22Rv1 (cell line): ENCODE measurements around the gene CILP.

Experiments
- ZFX ChIP-seq: fragments of 450-650 bp; IDR thresholded peaks from 2 replicates; pipeline ENCODE4 v1.6.1; 2017; ENCODE audit warnings: antibody characterized with exemption, borderline replicate concordance
- TF ChIP-seq, protein P1 (sequence below): fragments of 450-650 bp; IDR thresholded peaks from 2 replicates; pipeline ENCODE4 v1.5.1; 2017; ENCODE audit warnings: mild to moderate bottlenecking

DNA sequence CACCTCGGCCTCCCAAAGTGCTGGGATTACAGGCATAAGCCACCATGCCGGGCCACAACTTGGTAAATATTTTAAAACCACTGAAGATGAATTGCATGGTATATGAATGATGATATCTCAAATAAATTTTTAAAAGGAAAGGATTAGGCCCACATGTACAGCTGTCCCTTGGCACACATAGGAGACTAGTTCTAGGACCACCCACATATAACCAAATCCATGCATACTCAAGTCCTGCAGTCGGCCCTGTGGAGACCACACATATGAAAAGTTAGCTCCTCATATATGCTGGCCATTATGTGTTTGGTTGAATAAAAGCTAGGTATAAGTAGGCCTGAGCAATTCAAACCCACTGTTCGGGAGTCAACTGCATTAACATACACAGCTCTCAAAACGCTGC is 36.8 kb downstream of the CILP start:
- TF ChIP-seq, protein P1, sequence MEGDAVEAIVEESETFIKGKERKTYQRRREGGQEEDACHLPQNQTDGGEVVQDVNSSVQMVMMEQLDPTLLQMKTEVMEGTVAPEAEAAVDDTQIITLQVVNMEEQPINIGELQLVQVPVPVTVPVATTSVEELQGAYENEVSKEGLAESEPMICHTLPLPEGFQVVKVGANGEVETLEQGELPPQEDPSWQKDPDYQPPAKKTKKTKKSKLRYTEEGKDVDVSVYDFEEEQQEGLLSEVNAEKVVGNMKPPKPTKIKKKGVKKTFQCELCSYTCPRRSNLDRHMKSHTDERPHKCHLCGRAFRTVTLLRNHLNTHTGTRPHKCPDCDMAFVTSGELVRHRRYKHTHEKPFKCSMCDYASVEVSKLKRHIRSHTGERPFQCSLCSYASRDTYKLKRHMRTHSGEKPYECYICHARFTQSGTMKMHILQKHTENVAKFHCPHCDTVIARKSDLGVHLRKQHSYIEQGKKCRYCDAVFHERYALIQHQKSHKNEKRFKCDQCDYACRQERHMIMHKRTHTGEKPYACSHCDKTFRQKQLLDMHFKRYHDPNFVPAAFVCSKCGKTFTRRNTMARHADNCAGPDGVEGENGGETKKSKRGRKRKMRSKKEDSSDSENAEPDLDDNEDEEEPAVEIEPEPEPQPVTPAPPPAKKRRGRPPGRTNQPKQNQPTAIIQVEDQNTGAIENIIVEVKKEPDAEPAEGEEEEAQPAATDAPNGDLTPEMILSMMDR, result no peak
- no peak for TF ChIP-seq ZFX
